K562 (cell line): ENCODE measurements around the gene COLEC12. TPM values are rescaled to one million over a fixed set of nuclear protein-coding genes. Genes with fewer than 3 reads are reported as not detected.

Source experiments
- ATAC-seq: fragments of 200-7000 bp; cut with Tn5 transposase; 3 replicates; pipeline ENCODE4 v1.9.1; 2020; ENCODE audit warnings: moderate library complexity
- BruUV-seq: library from RNA; stranded (reverse); fragments of 400-500 nt; replicated peaks from 2 replicates; lab custom pipeline; 2021; lab: Mats Ljungman, UMichigan
- CTCF ChIA-PET: fragments of 300-600 bp; formaldehyde crosslinking; extraction: SDS; loops from one replicate; lab custom pipeline; 2021; ENCODE audit warnings: low intra/inter-chr PET ratio; lab: Yijun Ruan, JAX
- POLR2A ChIA-PET: fragments of 300-600, 350-650 bp; sonication (Branson Sonifier 250); formaldehyde crosslinking; extraction: SDS; loops from one replicate; lab custom pipeline; 2021; ENCODE audit warnings: antibody characterized with exemption, inconsistent platforms; lab: Yijun Ruan, JAX
- DNase-seq, 4 experiments: peaks; one replicate each; pipeline versions ENCODE4 v3.0.0 to v3.0.0-alpha.2; 2011 to 2018; ENCODE audit warnings: low spot score in 3 of 4, mixed read lengths in 3 of 4; ENCODE audit errors: extremely low read depth in 1 of 4
- FAIRE-seq: peaks from 2 replicates; lab custom pipeline; 2011; peaks lifted over from hg19 to GRCh38; lab: Jason Lieb, UNC
- H2AFZ ChIP-seq: 2 replicates; pipeline ENCODE4 v1.6.0; 2011; ENCODE audit warnings: low read depth, low read length, control low read depth, inconsistent platforms
- H3K27ac ChIP-seq: fragments of 200-600 bp; 3 replicates; pipeline ENCODE4 v1.8.0; 2011; ENCODE audit warnings: low read depth, mild to moderate bottlenecking, control low read depth, inconsistent platforms, low read length, moderate library complexity, mixed read lengths; ENCODE audit errors: extremely low read depth
- H3K27me3 ChIP-seq, 2 experiments: fragments of 300-600 bp in 1 of 2; 2 replicates in 1 of 2; 3 replicates in 1 of 2; pipeline versions ENCODE4 v1.6.0 to v1.8.0; 2011; ENCODE audit warnings: inconsistent platforms in 2 of 2, low read length in 2 of 2, mild to moderate bottlenecking in 1 of 2, mixed read lengths in 1 of 2, moderate library complexity in 1 of 2; ENCODE audit not compliant: control insufficient read depth in 2 of 2, insufficient read depth in 2 of 2
- H3K36me3 ChIP-seq: fragments of 300-600 bp; 3 replicates; pipeline ENCODE4 v1.8.0; 2011; ENCODE audit warnings: mild to moderate bottlenecking, low read length, inconsistent platforms; ENCODE audit not compliant: control insufficient read depth, insufficient read depth
- H3K4me1 ChIP-seq, 2 experiments: fragments of 200-600 bp in 1 of 2; replicated peaks in 1 of 2; 2 replicates in 1 of 2; 3 replicates in 1 of 2; pipeline versions ENCODE4 v1.5.1 to v1.8.0; 2011; ENCODE audit warnings: inconsistent platforms in 2 of 2, low read length in 2 of 2, mild to moderate bottlenecking in 1 of 2, mixed read lengths in 1 of 2, moderate library complexity in 1 of 2; ENCODE audit not compliant: control insufficient read depth in 2 of 2, insufficient read depth in 2 of 2
- H3K4me2 ChIP-seq: 2 replicates; pipeline ENCODE4 v1.6.1; 2011; ENCODE audit warnings: low read length, control low read depth, inconsistent platforms, mixed read lengths; ENCODE audit not compliant: insufficient read depth
- H3K4me3 ChIP-seq: fragments of 200-600 bp; sonication (generic), shearing (Covaris generic); 2 replicates; pipeline ENCODE4 v1.5.1; 2016; ENCODE audit warnings: control low read depth, inconsistent platforms
- H3K79me2 ChIP-seq: fragments of 200-600 bp; 3 replicates; pipeline ENCODE4 v1.8.0; 2011; ENCODE audit warnings: low read length, inconsistent platforms; ENCODE audit not compliant: control insufficient read depth, insufficient read depth
- H3K9ac ChIP-seq, 2 experiments: 2 replicates each; pipeline versions ENCODE4 v1.6.0 to v1.6.1; 2011; ENCODE audit warnings: low read depth in 2 of 2, low read length in 2 of 2, control low read depth in 1 of 2, inconsistent platforms in 1 of 2, mild to moderate bottlenecking in 1 of 2, mixed read lengths in 1 of 2; ENCODE audit not compliant: insufficient read depth in 1 of 2
- H3K9me1 ChIP-seq: one replicate; pipeline ENCODE4 v1.6.0; 2011; ENCODE audit warnings: inconsistent platforms, mild to moderate bottlenecking, low read length, moderate library complexity; ENCODE audit not compliant: control insufficient read depth, insufficient read depth
- H3K9me3 ChIP-seq: replicated peaks from 2 replicates; pipeline ENCODE4 v1.5.1; 2011; ENCODE audit warnings: low read depth, low read length, inconsistent platforms; ENCODE audit not compliant: control insufficient read depth, insufficient read depth
- H4K20me1 ChIP-seq: replicated peaks from 2 replicates; pipeline ENCODE4 v1.6.1; 2011; ENCODE audit warnings: low read length, inconsistent platforms, mixed read lengths; ENCODE audit not compliant: control insufficient read depth, insufficient read depth
- CEBPB ChIP-seq: fragments of 450-650 bp; IDR thresholded peaks from 2 replicates; pipeline ENCODE4 v1.6.1; 2016; ENCODE audit warnings: missing genetic modification characterization, missing compliant biosample characterization
- CEBPG ChIP-seq, 3 experiments: fragments of 200-800 bp in 1 of 3; sonication (Bioruptor generic) in 1 of 3; sonication (generic) in 1 of 3; formaldehyde crosslinking in 1 of 3; IDR thresholded peaks in 2 of 3; conservative IDR thresholded peaks in 1 of 3; 2 replicates each; pipeline versions ENCODE4 v1.6.1 to v1.8.0; 2016 to 2022; ENCODE audit warnings: missing compliant biosample characterization in 2 of 3, missing genetic modification characterization in 2 of 3, mild to moderate bottlenecking in 1 of 3, missing genetic modification reagents in 1 of 3
- JUN ChIP-seq, 2 experiments: sonication (generic) in 1 of 2; formaldehyde crosslinking in 1 of 2; IDR thresholded peaks; 2 replicates each; pipeline versions ENCODE4 v1.6.1 to v1.8.0; 2012 to 2022; ENCODE audit warnings: borderline replicate concordance in 2 of 2, mild to moderate bottlenecking in 2 of 2, improper control_type of control experiment in 1 of 2, low read depth in 1 of 2, low read length in 1 of 2, missing genetic modification reagents in 1 of 2
- MCM5 ChIP-seq: fragments of 450-650 bp; IDR thresholded peaks from 2 replicates; pipeline ENCODE4 v1.6.1; 2016; ENCODE audit warnings: low read depth
- NRF1 ChIP-seq, 2 experiments: fragments of 450-650 bp; IDR thresholded peaks in 1 of 2; conservative IDR thresholded peaks in 1 of 2; 2 replicates each; pipeline ENCODE4 v1.6.1; 2014; ENCODE audit warnings: mild to moderate bottlenecking in 2 of 2
- WGBS: fragments of 100-300 bp; shearing (Covaris generic); methylation state at CpG from one replicate; pipeline ENCODE4 v1.1.6; 2016; ENCODE audit warnings: low coverage, mixed read lengths; ENCODE audit not compliant: insufficient coverage; ENCODE audit errors: missing lambda C conversion rate; 5-methylcytosine and 5-hydroxymethylcytosine counted together
- in situ Hi-C: fragments of 300-500 bp; cut with MboI; formaldehyde crosslinking; loops from 4 replicates; pipeline ENCODE4 v1.15.0; 2018; ENCODE audit warnings: inconsistent platforms, mixed read lengths
- intact Hi-C: fragments of 100-400 bp; cut with micrococcal nuclease; formaldehyde crosslinking; loops from 2 replicates; pipeline ENCODE4 v1.14.2; 2022
- polyA plus RNA-seq, 8 experiments: library from polyadenylated mRNA; depleted of rRNA in 4 of 8; stranded (reverse) in 5 of 8; unstranded in 3 of 8; fragments of >200 nt; fragmentation: Nextera tagmentation in 2 of 8; fragmentation: Illumina TruSeq in 1 of 8; extraction: Ambion mirVana in 2 of 8; extraction: Trizol in 1 of 8; gene quantifications; 2 replicates each; pipeline versions ENCODE4 v1.2.1 to v1.2.3, GENCODE V29; 2011 to 2014; ENCODE audit warnings: inconsistent platforms in 1 of 8, missing spikeins in 1 of 8
- total RNA-seq, 7 experiments: library from RNA; depleted of rRNA in 6 of 7; stranded (reverse); fragments of >200 nt in 6 of 7; fragmentation: Illumina TruSeq in 2 of 7; extraction: Trizol in 2 of 7; gene quantifications; 2 replicates each; pipeline versions ENCODE4 v1.2.1 to v1.2.3, GENCODE V29; 2011 to 2021; ENCODE audit warnings: low replicate concordance in 1 of 7
- TF ChIP-seq, protein P1 (sequence below), 2 experiments: IDR thresholded peaks in 1 of 2; conservative IDR thresholded peaks in 1 of 2; 2 replicates each; pipeline ENCODE4 v1.6.1; 2016; ENCODE audit warnings: low read depth in 2 of 2, mild to moderate bottlenecking in 1 of 2, missing compliant biosample characterization in 1 of 2, missing genetic modification characterization in 1 of 2, moderate library complexity in 1 of 2

COLEC12 gene
- total and polyA plus RNA-seq, 9 of the 15 experiments (the other 6 are each of a cell fraction or from before 2014, with no cell fraction given), result 0.04 TPM; not detected in 8

DNA sequence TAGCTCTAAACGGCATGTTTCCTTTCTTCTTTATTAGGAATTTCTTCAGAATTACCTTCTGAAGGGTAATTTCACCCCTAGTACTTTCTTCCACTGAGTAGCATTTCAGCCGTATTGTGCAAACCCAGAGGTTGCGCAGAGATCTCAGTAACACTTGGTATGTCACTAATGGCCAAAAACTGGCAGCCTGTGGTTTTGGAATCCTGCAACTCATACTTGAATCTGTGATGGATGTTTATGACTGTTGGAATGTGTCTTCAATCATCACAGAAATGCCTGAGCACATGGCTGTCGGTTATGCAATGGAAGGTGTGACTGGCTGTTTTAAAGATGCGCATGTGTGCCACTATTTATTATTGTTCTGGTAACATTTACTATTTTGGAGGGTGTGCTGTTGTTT is 100.0 kb downstream of the COLEC12 start:
- Histone ChIP-seq H3K27ac (no peak overlapping the region), H2AFZ (no peak overlapping the region), H3K9me1 (no peaks in the 10 kb centered on the region), H3K79me2 (no peaks in the 10 kb centered on the region), H3K36me3 (no peaks in the 10 kb centered on the region), H3K4me2 (no peak overlapping the region), H4K20me1 (no peaks in the 10 kb centered on the region), H3K9me3 (no peaks in the 10 kb centered on the region), H3K4me3 (no peak overlapping the region), H3K9ac (no peak overlapping the region), H3K27me3 (peaks cover 12 to 22% of the 10 kb centered on the region in 2 experiments), H3K4me1 (no peaks in the 10 kb centered on the region)
- ChIA-PET CTCF (no interaction called here), POLR2A (interaction anchor here (0.6 kb wide), 1 partner anchor 170 kb away, joined by 3 read pairs; no protein-coding TSS in a partner anchor)
- in situ Hi-C loops (no loop called here), intact Hi-C loops (no loop called here)
- no TSS peak for BruUV-seq
- 6% methylated on average over 5 of the region's 5 CpGs for WGBS
- no peak for TF ChIP-seq JUN (IDR thresholded peaks at IDR 0.05; ENCODE audit: borderline replicate concordance, low read depth, low read length)
- no peak for TF ChIP-seq JUN (CRISPR knock-in tag; IDR thresholded peaks at IDR 0.05; ENCODE audit: borderline replicate concordance)
- 0 out of 4 replicates have a peak, but pooled peaks of 1 of the 2 experiments have one; percentile 13 for TF ChIP-seq NRF1 (conservative IDR thresholded peaks at IDR 0.05 in 1 of 2, IDR thresholded peaks at IDR 0.05 in 1 of 2)
- TF ChIP-seq CEBPG (CRISPR knock-in tag; IDR thresholded peaks at IDR 0.05), result no peak
- peak in 1 of 2 experiments; percentile 27; a peak in 1 of 4 replicates for TF ChIP-seq CEBPG (tag; conservative IDR thresholded peaks at IDR 0.05 in 1 of 2, IDR thresholded peaks at IDR 0.05 in 1 of 2)
- no peak for TF ChIP-seq MCM5
- peak; percentile 37; the same call in 1 of the 2 replicates for TF ChIP-seq CEBPB (tag)
- TF ChIP-seq, protein P1, sequence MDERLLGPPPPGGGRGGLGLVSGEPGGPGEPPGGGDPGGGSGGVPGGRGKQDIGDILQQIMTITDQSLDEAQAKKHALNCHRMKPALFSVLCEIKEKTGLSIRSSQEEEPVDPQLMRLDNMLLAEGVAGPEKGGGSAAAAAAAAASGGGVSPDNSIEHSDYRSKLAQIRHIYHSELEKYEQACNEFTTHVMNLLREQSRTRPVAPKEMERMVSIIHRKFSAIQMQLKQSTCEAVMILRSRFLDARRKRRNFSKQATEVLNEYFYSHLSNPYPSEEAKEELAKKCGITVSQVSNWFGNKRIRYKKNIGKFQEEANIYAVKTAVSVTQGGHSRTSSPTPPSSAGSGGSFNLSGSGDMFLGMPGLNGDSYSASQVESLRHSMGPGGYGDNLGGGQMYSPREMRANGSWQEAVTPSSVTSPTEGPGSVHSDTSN (CRISPR knock-in tag; IDR thresholded peaks at IDR 0.05; ENCODE audit: low read depth), result no peak
- TF ChIP-seq, protein P1 (tag; conservative IDR thresholded peaks at IDR 0.05; ENCODE audit: low read depth), result peak; percentile 28; the same call in 1 of the 2 replicates
- no peak for DNase-seq
- no peak for ATAC-seq
- no peak for FAIRE-seq
